ENCODE results near the gene DNMT1.

DNA sequence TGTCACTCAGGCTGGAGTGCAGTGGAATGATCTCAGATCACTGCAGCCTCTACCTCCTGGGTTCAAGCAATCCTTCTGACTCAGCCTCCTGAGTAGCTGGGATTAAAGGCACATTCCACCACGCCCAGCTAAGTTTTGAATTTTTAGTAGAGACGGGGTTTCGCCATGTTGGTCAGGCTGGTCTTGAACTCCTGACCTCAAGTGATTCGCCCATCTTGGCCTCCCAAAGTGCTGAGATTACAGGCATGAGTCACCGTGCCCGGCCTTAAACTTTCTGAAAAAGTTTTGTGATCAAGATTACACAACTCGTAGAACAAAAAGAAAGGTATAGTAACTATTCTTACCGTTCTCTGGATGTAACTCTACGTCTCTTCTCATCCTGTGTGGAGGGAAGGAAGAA is 21.2 kb downstream of the DNMT1 start:
- TF ChIP-seq, protein P1, sequence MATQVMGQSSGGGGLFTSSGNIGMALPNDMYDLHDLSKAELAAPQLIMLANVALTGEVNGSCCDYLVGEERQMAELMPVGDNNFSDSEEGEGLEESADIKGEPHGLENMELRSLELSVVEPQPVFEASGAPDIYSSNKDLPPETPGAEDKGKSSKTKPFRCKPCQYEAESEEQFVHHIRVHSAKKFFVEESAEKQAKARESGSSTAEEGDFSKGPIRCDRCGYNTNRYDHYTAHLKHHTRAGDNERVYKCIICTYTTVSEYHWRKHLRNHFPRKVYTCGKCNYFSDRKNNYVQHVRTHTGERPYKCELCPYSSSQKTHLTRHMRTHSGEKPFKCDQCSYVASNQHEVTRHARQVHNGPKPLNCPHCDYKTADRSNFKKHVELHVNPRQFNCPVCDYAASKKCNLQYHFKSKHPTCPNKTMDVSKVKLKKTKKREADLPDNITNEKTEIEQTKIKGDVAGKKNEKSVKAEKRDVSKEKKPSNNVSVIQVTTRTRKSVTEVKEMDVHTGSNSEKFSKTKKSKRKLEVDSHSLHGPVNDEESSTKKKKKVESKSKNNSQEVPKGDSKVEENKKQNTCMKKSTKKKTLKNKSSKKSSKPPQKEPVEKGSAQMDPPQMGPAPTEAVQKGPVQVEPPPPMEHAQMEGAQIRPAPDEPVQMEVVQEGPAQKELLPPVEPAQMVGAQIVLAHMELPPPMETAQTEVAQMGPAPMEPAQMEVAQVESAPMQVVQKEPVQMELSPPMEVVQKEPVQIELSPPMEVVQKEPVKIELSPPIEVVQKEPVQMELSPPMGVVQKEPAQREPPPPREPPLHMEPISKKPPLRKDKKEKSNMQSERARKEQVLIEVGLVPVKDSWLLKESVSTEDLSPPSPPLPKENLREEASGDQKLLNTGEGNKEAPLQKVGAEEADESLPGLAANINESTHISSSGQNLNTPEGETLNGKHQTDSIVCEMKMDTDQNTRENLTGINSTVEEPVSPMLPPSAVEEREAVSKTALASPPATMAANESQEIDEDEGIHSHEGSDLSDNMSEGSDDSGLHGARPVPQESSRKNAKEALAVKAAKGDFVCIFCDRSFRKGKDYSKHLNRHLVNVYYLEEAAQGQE (IDR thresholded peaks at IDR 0.05; ENCODE audit: insufficient read depth in 1 of 2, low read depth in 2 of 2, low read length in 1 of 2) = no peak
- TF ChIP-seq, protein P2, sequence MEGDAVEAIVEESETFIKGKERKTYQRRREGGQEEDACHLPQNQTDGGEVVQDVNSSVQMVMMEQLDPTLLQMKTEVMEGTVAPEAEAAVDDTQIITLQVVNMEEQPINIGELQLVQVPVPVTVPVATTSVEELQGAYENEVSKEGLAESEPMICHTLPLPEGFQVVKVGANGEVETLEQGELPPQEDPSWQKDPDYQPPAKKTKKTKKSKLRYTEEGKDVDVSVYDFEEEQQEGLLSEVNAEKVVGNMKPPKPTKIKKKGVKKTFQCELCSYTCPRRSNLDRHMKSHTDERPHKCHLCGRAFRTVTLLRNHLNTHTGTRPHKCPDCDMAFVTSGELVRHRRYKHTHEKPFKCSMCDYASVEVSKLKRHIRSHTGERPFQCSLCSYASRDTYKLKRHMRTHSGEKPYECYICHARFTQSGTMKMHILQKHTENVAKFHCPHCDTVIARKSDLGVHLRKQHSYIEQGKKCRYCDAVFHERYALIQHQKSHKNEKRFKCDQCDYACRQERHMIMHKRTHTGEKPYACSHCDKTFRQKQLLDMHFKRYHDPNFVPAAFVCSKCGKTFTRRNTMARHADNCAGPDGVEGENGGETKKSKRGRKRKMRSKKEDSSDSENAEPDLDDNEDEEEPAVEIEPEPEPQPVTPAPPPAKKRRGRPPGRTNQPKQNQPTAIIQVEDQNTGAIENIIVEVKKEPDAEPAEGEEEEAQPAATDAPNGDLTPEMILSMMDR (IDR thresholded peaks at IDR 0.05) = no peak
- TF ChIP-seq POLR2AphosphoS5 (IDR thresholded peaks at IDR 0.05; ENCODE audit: low read depth, low read length) (no peak), SIN3A (IDR thresholded peaks at IDR 0.05; ENCODE audit: borderline replicate concordance, insufficient read depth, low read depth, low read length) (no peak), TCF7L2 (IDR thresholded peaks at IDR 0.05; ENCODE audit: low read depth, low read length) (no peak)
